ENCODE results near the gene KCNAB2.

DNA sequence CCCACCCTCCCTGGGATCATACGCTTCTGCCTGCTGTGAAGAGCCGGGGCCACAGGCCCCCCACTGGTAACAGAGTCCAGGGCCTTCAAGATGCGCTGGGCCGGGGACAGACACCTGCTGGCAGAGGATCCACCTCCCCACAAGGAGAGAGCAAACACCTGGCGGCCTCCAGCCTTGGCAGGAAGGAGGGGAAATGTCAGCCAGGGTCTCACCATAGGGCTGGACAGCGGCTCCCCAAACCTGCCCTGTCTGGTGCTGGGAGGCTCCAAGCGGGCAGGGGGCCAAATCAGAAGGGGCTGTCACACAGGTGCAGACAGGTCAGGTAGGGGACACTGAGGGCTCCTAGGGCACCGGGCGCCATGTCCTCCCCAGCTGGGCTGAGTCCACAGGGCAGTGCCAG lies 58.9 kb downstream of the KCNAB2 start:
- TF ChIP-seq, protein P1, sequence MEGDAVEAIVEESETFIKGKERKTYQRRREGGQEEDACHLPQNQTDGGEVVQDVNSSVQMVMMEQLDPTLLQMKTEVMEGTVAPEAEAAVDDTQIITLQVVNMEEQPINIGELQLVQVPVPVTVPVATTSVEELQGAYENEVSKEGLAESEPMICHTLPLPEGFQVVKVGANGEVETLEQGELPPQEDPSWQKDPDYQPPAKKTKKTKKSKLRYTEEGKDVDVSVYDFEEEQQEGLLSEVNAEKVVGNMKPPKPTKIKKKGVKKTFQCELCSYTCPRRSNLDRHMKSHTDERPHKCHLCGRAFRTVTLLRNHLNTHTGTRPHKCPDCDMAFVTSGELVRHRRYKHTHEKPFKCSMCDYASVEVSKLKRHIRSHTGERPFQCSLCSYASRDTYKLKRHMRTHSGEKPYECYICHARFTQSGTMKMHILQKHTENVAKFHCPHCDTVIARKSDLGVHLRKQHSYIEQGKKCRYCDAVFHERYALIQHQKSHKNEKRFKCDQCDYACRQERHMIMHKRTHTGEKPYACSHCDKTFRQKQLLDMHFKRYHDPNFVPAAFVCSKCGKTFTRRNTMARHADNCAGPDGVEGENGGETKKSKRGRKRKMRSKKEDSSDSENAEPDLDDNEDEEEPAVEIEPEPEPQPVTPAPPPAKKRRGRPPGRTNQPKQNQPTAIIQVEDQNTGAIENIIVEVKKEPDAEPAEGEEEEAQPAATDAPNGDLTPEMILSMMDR (IDR thresholded peaks at IDR 0.05): no peak
- TF ChIP-seq POLR2A (IDR thresholded peaks at IDR 0.05): no peak

All from lower leg skin (tissue), 3 donors.